Skin epidermis (tissue), 12 donors: Measurements from ENCODE around the gene LZTFL1.
A peak's percentile ranks its signal among the peaks of the same experiment; 100 is the strongest.

Experiments used
- H3K27ac ChIP-seq, 21 experiments: fragments of 200-600 bp; sonication (generic) in 11 of 21; one replicate each; pipeline ENCODE4 v1.5.0; 2020; ENCODE audit warnings: mild to moderate bottlenecking in 3 of 21, inconsistent platforms in 2 of 21, moderate library complexity in 2 of 21
- H3K4me3 ChIP-seq, 7 experiments: fragments of 200-600 bp; sonication (generic) in 2 of 7; one replicate each; pipeline ENCODE4 v1.5.0; 2020; ENCODE audit warnings: inconsistent platforms in 2 of 7, mild to moderate bottlenecking in 2 of 7, moderate library complexity in 1 of 7

The LZTFL1 gene, protein sequence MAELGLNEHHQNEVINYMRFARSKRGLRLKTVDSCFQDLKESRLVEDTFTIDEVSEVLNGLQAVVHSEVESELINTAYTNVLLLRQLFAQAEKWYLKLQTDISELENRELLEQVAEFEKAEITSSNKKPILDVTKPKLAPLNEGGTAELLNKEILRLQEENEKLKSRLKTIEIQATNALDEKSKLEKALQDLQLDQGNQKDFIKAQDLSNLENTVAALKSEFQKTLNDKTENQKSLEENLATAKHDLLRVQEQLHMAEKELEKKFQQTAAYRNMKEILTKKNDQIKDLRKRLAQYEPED

DNA sequence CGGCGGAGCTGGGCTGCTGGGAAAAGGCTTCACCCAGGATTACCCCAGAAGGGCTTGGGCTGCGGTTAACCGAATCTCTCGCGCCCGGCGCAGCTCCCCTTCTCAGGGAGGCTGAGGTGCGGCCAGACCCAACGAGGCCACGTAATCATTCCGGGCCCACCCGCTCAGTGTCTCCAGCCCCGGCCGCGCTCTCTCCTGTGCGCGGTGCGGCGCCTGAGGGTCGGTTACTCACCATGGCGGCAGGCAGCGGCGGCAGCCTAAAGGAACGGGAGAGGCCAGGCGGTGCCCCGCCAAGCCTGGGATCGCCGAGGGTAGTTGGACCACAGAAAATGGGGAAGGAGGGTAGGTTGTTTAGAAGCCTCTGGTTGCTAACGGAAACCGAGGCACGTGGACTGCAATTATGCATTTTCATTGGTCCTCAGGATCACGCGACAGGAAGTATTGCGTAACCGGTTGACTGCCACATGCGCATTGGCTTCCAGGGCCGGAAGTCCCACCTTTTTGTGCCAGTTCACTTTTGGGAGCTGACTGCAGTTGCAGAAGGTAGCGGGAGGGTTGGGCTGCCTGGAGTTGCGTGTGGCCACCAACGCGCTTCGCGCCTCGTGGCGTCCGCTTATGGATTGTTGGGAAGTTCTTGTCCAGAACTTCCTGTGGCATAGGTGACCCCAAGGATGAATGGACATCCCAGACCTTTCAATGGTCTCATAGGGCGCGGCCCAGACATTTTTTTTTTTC lies at the start of gene LZTFL1:
Gene LZTFL1 (minus strand): TSS at position 363 of the 735 bp plus-strand sequence. CDS start 128 bp downstream, at position 235.
- H3K4me3 ChIP-seq: peak within 1 kb of the TSS; percentile 58 to 97 (median 84)
- H3K27ac ChIP-seq: peak within 1 kb of the TSS in 19 of 21 experiments; percentile 14 to 86 (median 65)

DNA sequence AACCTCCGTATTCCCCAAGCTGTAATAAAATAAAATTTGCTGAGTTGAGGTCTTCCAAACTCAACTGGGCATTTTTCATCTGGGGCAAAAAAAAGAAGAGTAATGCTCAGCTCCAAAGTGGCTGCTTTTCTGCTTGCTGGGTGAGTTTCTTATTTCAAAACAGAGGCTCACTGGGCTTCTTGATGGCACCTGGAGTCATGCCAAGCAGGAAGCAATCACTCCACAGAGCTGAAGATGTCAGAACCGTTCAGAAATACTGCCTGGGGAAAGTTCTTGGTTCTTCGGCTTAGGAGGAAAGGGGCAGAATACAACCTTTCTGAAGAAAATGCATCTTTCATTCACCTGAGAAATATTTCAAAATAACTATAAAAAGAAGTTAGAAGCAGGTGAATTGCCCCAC lies 48.5 kb upstream of the LZTFL1 start:
- H3K27ac ChIP-seq: no peak overlapping the region
- H3K4me3 ChIP-seq: no peak overlapping the region

DNA sequence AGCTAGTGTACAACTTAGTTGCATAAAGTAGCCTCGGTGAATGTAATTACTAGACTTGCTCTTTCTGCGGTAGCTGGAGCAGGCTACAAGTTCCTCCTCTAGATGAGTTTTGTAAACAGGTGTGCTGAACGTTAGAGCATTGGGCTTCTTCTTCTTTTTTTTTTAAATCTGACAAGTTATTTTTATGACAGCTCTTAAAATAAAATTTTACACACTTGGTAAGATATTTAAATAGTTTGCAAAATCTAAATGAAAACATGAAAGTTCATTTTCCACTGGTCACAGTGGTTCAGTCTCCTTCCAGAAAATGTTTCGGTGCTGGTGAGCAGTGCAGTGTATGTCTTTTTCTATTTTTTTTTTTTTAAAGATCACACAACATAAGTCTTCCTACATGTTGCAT lies 47.4 kb upstream of the LZTFL1 start:
- no peak overlapping the region for H3K27ac ChIP-seq
- no peak overlapping the region for H3K4me3 ChIP-seq

DNA sequence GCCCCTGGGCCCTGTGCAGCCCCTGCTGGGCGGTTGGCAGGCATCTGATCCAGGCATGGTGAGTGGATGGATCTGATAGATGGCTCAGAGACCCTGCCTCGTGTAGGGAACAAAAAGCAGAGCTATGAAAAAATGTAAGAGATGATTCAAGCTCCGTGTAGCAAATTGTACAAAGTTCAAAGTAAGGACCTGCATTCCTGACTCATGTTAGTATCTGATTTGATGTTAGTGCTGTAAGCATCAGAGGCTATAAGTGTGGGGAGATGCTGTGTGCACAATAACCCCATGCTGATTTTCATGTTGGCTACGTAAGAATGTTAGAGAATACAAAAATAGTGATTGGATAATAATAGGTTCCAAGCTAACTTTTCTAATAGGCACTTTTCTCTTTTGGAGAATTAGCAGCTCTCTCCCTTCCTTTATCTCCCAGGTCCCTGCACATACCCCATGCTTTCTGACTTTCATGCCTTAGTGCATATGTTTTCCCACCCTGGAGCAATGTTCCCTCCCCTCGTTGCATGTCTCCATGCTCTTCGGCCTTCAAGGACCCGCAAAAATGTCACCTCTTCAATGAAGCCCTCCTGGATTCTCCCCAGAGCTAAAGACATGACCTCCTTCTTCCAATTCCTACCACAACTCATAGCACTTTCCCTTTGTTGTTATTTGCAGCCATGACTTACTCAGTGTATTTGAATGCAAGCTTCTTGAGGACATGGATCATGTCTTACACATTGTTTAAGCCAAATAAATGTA lies 46.0 kb upstream of the LZTFL1 start:
- H3K4me3 ChIP-seq: no peak overlapping the region

DNA sequence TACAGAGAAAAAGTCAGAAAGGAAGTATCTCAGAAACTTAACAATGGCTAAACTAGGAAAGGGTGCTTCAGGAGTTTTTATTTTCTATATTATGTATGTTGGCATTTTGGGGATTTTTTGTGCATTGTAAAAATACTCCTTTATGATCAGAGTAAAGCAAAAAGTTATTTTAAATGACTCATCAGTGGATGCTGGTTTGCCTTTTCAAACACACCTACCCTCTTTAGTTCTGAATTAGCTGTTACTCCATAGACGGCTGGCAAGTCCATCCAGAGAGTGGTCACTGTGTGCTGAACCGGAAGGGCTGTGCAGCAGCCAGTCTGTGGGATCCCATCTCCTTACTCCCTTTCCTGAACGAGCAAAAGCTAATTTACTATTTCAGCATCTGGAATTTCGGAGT lies 45.4 kb upstream of the LZTFL1 start:
- H3K27ac ChIP-seq: no peak overlapping the region
- no peak overlapping the region for H3K4me3 ChIP-seq

More for the DNA sequence above, 46.0 kb upstream of the LZTFL1 start:
- no peak overlapping the region for H3K27ac ChIP-seq

DNA sequence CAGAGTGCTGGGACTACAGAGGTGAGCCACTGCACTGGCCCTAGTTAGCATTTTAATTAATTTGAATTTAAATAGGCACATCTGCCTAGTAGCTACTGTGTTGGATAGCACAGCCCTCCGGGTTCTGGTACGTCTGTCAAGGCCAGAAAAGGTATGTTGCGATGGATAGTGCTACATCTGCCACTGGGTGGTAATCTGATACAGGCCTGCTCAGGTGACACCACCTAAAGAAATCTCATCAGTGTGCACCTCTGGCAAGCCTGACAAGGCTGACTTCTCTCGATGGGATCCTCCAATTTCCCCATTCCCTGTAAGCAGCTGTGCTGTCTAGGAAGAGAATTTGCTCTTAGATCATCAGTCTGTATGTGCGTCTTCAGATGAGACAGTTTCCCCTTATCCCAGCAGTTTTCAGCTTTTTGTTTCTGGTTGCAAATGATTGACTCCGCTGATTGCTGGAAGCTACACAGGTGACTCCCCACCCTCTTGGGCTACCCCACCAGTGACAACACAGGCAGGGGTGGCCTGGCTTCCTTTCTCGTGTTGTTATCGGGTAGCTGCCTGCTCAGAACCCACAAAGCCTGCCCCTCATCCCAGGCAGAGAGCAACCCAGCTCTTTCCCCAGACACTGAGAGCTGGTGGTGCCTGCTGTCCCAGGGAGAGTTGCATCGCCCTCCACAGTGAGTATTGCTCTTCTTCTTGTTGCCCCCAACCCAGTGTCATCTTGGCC lies 44.2 kb upstream of the LZTFL1 start, which contains the start of gene CCR9:
Gene CCR9 (plus strand): TSS at position 565 of the 727 bp plus-strand sequence. CDS start 8,391 bp downstream, outside the sequence.
- H3K4me3 ChIP-seq: no peak within 1 kb of the TSS
- H3K27ac ChIP-seq: no peak within 1 kb of the TSS

DNA sequence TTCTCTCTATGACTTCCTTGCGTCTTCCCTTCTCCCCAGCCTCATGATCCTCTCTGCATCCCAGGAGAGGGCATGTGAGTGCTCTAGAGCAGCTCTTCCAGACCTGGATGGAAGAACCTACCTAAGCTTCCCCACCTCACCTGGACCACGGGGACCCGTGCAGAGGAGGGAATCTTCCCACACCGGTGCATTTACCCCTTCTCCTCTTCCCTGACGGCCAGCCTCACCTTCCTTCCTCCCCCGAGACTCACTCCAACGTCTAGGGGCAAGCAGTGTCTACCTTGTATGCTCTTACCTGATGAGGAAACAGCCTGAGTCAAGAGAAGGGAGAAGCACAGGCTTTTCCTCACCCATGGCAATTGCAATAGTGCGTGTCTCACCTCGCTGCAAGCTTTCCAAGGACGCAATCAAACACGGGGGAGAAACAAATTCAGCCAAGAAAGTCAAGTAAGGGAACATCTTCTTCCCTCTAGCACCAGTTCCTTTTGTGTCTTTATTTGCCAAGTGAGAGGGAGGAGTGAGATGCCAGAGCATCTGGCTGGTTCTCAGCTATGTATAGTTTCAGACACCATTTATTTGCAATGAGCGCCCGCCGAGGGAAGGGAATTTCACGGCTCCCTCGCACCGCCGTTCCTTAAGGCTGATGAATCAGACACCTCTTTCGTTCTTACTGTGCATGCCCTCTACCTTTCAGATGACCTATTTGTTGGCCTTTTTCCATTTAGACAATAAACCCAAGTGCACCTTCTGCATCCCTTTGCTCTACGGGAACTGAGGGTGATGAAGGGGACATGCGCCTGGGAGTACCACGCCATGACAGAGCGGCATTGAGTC lies 42.7 kb upstream of the LZTFL1 start:
- H3K27ac ChIP-seq: no peak overlapping the region
- H3K4me3 ChIP-seq: no peak overlapping the region

DNA sequence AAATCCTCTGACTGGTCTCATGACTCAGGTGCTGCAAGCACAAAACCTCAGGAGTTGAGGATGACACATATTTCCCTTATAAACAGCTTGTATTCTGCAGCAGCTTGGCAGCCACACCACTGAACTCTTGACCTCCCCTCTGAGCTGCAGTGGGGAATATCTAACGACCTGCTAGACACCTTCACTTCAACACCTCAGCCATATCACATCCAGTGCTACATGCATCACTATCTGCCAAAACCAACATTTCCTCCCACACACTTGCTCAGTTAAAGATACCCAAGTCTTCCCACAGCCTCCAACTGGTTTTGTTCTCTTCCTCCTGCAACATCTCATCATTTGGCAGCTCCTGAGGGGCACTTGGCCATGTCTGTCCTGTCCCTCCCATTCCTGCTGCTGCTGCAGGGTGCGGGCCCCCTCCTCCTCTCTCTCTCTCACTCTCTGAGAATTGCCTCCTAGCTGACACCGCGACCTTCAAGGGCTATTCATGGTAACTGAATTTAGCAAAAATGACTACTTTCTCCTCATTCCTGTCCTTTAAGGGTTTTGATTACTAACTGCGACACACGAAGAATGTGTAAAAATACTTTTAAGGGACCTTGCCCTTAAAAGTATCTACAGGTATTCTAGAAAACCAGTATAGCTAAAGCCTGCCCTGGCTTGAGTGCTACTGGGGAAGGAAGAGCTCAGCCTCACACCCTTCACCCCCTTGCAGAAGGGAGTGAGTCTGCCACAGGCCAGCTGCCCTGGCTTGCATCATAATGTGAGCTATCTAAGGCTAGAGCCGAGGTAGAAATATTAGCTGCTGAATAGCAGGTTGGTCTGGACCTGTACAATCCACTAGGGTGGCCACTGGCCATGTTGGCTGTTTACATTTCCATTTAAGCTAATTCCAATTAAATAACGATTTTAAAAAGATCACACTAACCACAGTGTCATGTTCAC lies 39.4 kb upstream of the LZTFL1 start:
- no peak overlapping the region for H3K27ac ChIP-seq
- H3K4me3 ChIP-seq: no peak overlapping the region

DNA sequence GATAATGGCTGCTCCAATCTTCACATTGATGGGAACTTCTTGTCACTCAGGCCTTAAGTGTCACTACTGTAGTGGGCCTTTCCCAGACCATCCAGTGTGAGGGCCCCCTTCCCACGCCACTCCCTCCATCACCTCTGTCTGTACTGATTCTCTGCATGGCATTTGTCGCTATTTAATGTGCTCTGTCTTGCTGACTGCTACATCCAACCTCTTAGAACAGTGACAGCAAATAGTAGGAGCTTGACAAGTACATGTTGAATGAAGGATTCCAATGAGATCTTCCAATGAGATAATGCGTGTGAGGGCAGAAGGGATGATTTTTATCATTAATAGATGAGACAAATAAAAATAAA lies 38.8 kb upstream of the LZTFL1 start:
- H3K27ac ChIP-seq: no peak overlapping the region
- no peak overlapping the region for H3K4me3 ChIP-seq

DNA sequence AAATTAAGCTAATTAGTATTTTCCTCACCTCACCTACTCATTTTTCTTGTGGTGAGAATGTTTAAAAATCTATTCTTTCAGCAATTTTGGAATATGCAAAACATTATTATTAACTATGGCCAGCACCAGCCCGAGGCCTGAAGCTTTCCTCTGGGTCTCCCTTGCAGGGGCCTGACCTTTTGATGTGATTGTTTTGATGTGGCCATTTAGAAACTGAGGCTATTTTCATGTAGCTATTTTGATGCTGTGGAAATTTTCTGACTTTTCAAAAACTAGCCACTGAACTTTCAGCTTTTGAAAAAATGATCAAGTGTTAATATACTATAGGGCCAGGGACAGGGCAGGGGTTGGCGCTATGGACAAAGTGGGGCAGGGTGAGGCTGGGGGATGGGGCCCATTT lies 36.2 kb upstream of the LZTFL1 start:
- Histone ChIP-seq H3K27ac (no peak overlapping the region), H3K4me3 (no peak overlapping the region)

DNA sequence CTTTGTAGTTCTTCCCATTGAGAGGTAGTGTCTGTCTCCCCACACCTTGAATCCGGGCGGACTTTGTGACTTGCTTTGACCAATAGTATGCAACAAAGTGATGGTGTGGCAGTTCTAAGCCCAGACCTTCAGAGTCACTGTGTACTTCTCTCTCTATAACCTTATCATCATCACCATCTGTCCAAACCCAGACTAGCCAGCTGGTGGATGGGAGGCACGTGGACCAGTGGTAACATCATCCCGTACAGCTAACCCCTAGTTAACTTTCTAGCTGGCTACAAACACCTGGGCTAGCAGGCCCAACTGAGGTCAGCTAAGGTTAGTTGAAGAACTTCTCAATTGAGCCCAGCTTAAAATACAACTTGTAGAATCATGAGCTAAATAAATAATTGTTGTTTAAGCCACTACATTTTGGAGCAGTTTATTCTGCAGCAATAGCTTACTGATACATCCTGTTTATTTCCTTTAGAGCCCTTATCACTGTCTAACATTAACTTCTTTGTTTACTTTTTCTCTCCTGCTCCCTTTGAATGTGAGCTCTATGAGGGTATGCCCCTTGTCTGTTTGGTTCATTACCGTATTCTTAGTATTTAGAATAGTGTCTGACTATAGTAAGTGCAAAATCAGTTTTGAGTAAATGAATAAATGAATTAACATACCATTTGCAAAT lies 32.9 kb upstream of the LZTFL1 start:
- no peak overlapping the region for H3K27ac ChIP-seq
- no peak overlapping the region for H3K4me3 ChIP-seq

DNA sequence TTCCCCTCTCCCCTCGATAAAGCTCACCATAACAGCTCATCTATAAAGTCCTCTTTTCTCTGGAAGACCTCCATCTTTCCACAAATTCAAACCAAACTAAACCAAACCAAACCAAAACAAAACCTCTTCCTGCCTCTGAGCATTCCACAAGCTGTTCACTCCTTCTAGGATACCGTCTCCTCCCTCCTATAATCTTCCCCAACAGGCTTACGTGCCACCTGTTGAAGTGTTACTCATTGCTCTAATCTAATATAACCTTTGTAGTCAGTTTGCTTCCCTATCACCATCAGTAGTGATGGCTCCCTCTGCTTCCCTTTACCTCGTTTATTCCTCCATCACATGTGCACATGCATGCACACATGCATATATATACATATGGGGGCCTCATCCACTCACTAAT lies 31.7 kb upstream of the LZTFL1 start:
- Histone ChIP-seq H3K27ac (no peak overlapping the region), H3K4me3 (no peak overlapping the region)

DNA sequence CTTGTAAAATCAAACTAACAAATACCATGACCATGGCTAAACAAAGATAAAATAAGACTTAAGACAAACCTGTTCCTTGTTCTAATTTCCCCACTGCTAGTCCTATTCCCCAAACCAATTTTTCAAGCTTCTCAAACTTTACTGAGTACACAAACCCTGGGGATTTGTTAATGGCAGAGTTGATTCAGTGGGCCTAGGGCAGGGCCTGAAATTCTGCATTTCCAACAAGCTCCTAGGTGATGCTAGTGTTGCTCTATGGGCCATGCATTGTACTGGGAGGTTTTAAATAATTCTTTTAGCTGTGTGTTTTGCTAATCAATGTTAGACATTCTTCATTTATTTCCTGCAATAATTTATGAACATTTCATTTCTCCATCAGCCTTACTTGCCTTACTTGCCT lies 31.1 kb upstream of the LZTFL1 start:
- no peak overlapping the region for H3K27ac ChIP-seq
- H3K4me3 ChIP-seq: no peak overlapping the region

DNA sequence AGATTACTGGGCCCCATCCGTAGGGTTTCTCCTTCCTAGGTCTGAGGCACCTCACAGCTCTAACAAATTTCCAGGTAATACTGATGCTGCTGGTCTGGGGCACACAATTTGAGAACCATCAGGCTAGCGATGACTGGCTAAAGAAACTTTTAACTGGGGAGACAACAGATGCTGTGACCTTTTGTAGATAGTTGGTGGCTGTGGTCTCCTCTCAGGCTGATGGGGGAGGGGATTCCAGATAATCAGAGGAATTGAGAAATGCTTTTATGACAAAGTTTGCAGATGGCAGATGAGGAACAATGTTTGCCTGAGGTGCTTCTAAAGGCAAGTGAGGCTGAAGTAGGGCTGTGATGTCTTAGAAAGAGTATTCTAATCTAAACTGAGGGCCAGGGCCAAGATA lies 30.6 kb upstream of the LZTFL1 start:
- no peak overlapping the region for H3K4me3 ChIP-seq
- H3K27ac ChIP-seq: no peak overlapping the region

DNA sequence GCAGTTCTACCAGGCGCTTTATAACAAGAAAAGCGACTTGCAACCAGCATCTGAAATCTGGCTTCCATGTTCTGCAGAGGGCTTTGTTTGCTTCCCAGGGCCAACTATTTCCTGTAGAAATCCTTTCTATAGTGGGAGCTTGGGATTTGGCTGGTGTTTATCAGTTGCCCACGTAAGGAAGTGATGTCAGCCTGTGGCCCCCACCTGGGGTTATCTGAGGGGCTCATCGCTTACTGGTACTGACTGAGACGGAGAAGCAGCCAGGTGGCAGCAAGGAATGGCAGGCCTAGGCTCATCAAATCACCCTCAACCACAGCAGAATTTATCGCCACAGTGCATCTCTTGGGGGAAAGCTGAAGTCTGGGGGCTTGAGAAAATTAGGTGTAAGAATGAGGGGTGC lies 29.9 kb upstream of the LZTFL1 start:
- Histone ChIP-seq H3K27ac (no peak overlapping the region), H3K4me3 (no peak overlapping the region)

DNA sequence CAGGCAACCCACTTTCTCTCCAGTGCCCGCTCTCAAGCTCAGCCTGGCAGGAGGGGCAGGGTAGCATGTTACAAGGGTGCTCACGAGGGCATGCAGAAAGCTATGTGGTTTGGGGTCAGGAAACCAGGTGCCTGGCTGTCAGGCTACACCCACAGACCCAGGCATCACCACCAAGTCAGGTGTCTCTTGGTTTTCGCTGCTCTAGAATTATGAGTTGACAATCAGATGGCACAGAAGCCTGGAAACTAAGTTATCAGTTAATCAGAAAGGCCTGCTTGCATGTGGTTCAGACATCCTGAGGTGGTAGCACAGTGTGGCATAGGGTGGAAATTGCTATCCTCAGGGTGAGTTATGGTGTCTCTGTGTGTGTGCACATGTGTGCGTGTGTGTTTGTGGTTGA lies 28.2 kb upstream of the LZTFL1 start:
- Histone ChIP-seq H3K4me3 (no peak overlapping the region), H3K27ac (no peak overlapping the region)

DNA sequence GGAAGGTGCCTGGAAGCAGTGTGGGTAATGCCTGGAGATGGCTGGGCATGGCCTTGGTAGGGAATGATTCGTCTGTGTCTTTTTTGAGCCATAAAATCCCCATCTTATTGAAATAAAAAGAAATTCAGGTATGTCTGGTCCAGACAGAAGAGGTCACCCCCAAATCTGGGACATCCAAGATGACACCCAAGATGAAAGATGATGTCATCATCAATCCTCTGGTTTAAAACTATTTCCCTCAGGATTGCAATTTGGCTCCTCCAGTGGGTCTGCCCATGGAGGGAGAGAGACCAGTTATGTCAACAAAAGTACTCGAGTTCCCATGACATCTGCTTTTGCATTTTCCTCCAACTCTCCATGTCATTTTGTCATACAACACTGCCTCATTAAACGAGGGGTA lies 27.7 kb upstream of the LZTFL1 start:
- Histone ChIP-seq H3K4me3 (no peak overlapping the region), H3K27ac (no peak overlapping the region)

DNA sequence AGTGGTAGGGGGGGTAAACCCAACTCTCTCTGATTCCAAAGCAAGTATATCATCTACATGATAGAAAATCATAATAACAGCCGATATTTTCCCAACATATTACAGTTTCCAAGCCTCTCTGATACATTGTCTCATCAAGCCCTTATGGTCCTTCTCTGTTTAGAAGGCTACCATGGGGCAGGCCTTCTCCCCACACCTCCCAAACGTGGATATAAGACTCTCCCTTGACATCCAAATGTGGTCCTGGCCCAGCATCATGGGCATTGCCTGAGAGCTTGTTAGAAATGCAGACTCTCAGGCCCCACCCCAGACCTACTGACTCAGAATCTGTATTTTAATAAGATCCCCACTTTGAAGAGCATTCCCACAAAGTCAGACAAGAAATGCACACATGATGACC lies 26.7 kb upstream of the LZTFL1 start:
- Histone ChIP-seq H3K27ac (no peak overlapping the region), H3K4me3 (no peak overlapping the region)
